SIG-M5 (cell line): ENCODE results near the gene B3GNT2.
"Not testable (repeated sequence)": the region's sequence is repeated elsewhere in the genome, so short reads cannot be mapped to it uniquely, and the experiment has no call there.

Experiments
- DNase-seq: peaks from one replicate; lab custom pipeline; 2025; lab: John Stamatoyannopoulos, UW

The B3GNT2 gene

GRCh38 chr2:62238236-62238635, 42.3 kb downstream of the B3GNT2 start:
- no peak for DNase-seq

- DNase-seq: no peak
Measured at GRCh38 chr2:62240546-62240945, 44.6 kb downstream of the B3GNT2 start.

GRCh38 chr2:62243983-62244382, 48.1 kb downstream of the B3GNT2 start:
- no peak for DNase-seq

GRCh38 chr2:62248226-62248625, 52.3 kb downstream of the B3GNT2 start:
- no peak for DNase-seq

GRCh38 chr2:62250239-62250638, 54.3 kb downstream of the B3GNT2 start:
- DNase-seq: no peak

- DNase-seq: no peak
Measured at GRCh38 chr2:62254424-62255266, 58.7 kb downstream of the B3GNT2 start.

GRCh38 chr2:62257466-62257865, 61.6 kb downstream of the B3GNT2 start:
- no peak for DNase-seq

- DNase-seq: no peak
Measured at GRCh38 chr2:62263076-62263715, 67.3 kb downstream of the B3GNT2 start.

- DNase-seq: no peak
Measured at GRCh38 chr2:62264186-62264585, 68.3 kb downstream of the B3GNT2 start.

- peak; percentile 54 for DNase-seq
Measured at GRCh38 chr2:62265106-62265505, 69.2 kb downstream of the B3GNT2 start.

GRCh38 chr2:62266433-62267038, 70.6 kb downstream of the B3GNT2 start:
- no peak for DNase-seq

GRCh38 chr2:62267696-62268095, 71.8 kb downstream of the B3GNT2 start:
- no peak for DNase-seq

GRCh38 chr2:62268681-62269188, 72.8 kb downstream of the B3GNT2 start:
- not testable (repeated sequence) for DNase-seq

- no peak for DNase-seq
Measured at GRCh38 chr2:62270728-62271127, 74.8 kb downstream of the B3GNT2 start.
